AG04449 (cell line): ENCODE measurements around the gene CNTNAP2.

Experiments
- CTCF ChIA-PET: fragments of 350-600 bp; formaldehyde crosslinking; extraction: SDS; loops from one replicate; lab custom pipeline; 2021; ENCODE audit warnings: antibody characterized with exemption; lab: Yijun Ruan, JAX
- POLR2A ChIA-PET: fragments of 400-600, 350-600 bp; formaldehyde crosslinking; extraction: SDS; loops from one replicate; lab custom pipeline; 2020; ENCODE audit warnings: antibody characterized with exemption, inconsistent platforms; lab: Yijun Ruan, JAX
- DNase-seq: peaks from one replicate; pipeline ENCODE4 v3.0.0-alpha.2; 2010; ENCODE audit warnings: low read depth, low spot score
- H3K4me3 ChIP-seq: 2 replicates; pipeline ENCODE4 v1.5.1; 2011; ENCODE audit warnings: low read depth, mild to moderate bottlenecking, control low read depth, low read length
- TF ChIP-seq, protein P1 (sequence below): IDR thresholded peaks from one replicate; pipeline ENCODE4 v1.5.1; 2011; ENCODE audit warnings: mild to moderate bottlenecking, moderate library complexity, low read length, control low read depth, inconsistent platforms; ENCODE audit not compliant: insufficient read depth; ENCODE audit errors: missing control alignments

CNTNAP2 gene

DNA sequence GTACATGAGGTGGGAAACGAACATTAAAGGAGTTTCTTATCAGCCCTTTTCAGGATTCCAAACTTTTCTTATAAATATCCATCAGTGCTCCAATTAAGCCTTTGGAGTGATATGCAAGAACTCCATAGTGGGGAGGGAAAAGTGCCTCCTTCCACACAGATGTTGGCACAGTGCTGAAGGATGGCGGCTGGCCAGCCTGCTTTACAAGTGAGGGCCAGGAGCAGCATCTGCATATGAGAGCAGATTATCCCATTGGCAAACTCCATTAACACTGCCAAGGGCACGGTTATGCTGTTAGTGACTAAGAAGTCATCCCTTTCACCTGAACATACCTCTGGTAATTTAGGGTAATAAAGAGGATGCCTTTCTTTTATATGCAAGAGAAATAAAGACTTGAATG lies 543.1 kb downstream of the CNTNAP2 start:
- no peak for DNase-seq
- ChIA-PET POLR2A (no interaction called here), CTCF (no interaction called here)
- TF ChIP-seq, protein P1, sequence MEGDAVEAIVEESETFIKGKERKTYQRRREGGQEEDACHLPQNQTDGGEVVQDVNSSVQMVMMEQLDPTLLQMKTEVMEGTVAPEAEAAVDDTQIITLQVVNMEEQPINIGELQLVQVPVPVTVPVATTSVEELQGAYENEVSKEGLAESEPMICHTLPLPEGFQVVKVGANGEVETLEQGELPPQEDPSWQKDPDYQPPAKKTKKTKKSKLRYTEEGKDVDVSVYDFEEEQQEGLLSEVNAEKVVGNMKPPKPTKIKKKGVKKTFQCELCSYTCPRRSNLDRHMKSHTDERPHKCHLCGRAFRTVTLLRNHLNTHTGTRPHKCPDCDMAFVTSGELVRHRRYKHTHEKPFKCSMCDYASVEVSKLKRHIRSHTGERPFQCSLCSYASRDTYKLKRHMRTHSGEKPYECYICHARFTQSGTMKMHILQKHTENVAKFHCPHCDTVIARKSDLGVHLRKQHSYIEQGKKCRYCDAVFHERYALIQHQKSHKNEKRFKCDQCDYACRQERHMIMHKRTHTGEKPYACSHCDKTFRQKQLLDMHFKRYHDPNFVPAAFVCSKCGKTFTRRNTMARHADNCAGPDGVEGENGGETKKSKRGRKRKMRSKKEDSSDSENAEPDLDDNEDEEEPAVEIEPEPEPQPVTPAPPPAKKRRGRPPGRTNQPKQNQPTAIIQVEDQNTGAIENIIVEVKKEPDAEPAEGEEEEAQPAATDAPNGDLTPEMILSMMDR, result no peak
- no peak overlapping the region for H3K4me3 ChIP-seq

DNA sequence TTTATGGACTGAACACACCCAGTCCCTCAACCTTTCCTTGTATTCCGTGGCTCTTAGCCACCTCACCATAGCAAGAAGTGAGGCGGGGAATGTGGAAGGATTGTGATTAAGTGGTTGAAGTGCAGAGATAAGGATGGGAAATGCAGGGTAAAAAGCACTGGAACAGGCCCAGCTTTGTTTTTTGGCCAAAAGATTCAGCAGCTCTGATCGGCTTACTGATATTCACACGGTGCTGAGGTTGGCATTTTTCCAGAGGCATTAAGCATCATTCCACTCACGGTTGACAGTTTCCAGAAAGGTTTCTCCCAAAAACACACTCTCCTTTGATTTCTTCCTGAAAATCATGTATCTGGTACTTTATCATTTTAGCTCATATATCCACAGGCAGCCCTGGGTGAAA lies 544.2 kb downstream of the CNTNAP2 start:
- CTCF ChIA-PET, result no interaction called here
- DNase-seq, result no peak
- POLR2A ChIA-PET, result no interaction called here
- no peak overlapping the region for H3K4me3 ChIP-seq
- TF ChIP-seq, protein P1, result no peak

DNA sequence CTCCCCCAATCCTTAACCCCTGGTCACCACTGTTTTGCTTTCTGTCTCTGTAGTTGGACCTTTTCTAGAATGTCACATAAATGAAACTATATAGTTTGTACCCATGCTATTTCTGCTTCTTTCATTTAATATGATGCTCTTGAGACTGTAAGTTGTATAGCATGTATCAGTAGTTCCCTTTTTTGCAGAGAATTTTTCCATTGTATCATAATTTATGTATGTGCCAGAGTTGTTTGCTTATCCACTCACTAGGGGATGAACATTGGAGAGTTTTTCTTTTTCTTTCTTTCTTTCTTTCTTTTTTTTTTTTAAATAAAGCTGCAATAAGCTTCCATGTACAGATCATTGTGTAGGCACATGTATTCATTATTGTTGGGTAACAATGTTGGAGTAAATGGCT lies 544.8 kb downstream of the CNTNAP2 start:
- CTCF ChIA-PET, result no interaction called here
- no peak for DNase-seq
- H3K4me3 ChIP-seq, result no peak overlapping the region
- POLR2A ChIA-PET, result no interaction called here
- TF ChIP-seq, protein P1, result no peak

DNA sequence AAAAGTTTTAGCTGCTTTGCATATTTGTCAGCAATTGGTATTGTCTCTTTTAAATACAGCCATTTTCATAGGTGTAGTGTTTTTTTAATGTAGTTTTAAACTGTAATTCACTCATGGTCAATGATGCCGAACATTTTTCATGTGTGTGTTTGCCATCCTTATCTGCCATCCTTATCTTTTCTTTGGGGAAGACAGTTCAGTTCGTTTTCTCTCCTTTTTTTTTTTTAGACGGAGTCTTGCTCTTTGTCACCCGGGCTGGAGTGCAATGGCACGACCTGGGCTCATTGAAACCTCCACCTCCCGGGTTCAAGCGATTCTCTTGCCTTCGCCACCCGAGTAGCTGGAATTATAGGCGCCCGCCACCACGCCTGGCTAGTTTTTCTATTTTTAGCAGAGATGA lies 545.3 kb downstream of the CNTNAP2 start:
- H3K4me3 ChIP-seq, result no peak overlapping the region
- no peak for DNase-seq
- ChIA-PET CTCF (no interaction called here), POLR2A (no interaction called here)
- TF ChIP-seq, protein P1, result no peak

DNA sequence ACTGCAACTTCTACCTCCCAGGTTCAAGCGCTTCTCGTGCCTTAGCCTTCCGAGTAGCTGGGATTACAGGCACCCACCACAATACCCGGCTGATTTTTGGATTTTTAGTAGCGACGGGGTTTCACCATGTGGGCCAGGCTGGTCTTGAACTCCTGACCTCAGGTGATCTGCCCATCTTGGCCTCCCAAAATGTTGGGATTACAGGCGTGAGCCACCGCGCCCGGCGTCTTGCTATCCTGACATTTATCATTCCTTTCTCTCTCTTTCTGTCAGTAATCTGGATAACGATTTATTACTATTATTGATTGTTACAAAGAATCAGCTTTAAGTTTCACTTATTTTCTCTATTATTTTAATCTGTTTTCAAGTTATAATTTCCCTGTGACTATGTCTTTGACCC lies 548.4 kb downstream of the CNTNAP2 start:
- POLR2A ChIA-PET, result no interaction called here
- no peak overlapping the region for H3K4me3 ChIP-seq
- TF ChIP-seq, protein P1, result no peak
- no peak for DNase-seq
- CTCF ChIA-PET, result no interaction called here

DNA sequence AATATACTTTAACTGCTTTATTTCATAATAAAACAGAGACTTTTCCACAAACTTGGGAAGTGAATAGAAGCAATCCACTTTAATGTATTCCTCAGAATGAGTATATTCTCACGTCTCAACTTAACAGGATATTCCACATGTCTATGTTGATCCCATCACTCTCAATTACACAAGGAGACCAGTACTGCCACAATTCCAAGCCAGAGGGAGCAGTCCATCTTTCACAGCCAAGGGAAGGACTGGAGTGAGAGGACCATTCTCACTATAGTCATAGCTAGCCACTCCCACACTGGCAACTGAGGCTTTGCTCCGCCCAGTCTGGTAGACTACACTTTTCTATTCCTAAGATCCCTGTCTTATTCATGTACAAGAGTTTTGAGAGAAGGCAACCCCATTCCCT lies 553.9 kb downstream of the CNTNAP2 start:
- ChIA-PET CTCF (no interaction called here), POLR2A (no interaction called here)
- H3K4me3 ChIP-seq, result no peak overlapping the region
- no peak for DNase-seq
- TF ChIP-seq, protein P1, result no peak
